Activated T-cell treated with anti-CD3 and anti-CD28 coated beads, Interleukin-2, amount 50 U/mL, for 24 hours (primary cell): ENCODE measurements around the gene BCL7A.
A peak's percentile ranks its signal among the peaks of the same experiment; 100 is the strongest.
"Not testable (repeated sequence)": the region's sequence is repeated elsewhere in the genome, so short reads cannot be mapped to it uniquely, and the experiment has no call there.

ENCODE experiments used
- DNase-seq: peaks from one replicate; pipeline ENCODE4 v3.0.0-alpha.2; 2020
- H3K27ac Mint-ChIP-seq: 2 replicates; pipeline ENCODE4 v1.8.0; 2020; ENCODE audit warnings: mild to moderate bottlenecking, mixed read lengths
- H3K27me3 Mint-ChIP-seq: 2 replicates; pipeline ENCODE4 v1.8.0; 2020; ENCODE audit warnings: mixed read lengths
- H3K36me3 Mint-ChIP-seq: 2 replicates; pipeline ENCODE4 v1.8.0; 2020; ENCODE audit warnings: low read depth, mixed read lengths
- H3K4me1 Mint-ChIP-seq: 2 replicates; pipeline ENCODE4 v1.8.0; 2020; ENCODE audit warnings: low read depth, mixed read lengths
- H3K4me3 Mint-ChIP-seq: 2 replicates; pipeline ENCODE4 v1.8.0; 2020; ENCODE audit warnings: mild to moderate bottlenecking, moderate library complexity, mixed read lengths
- H3K9me3 Mint-ChIP-seq: 2 replicates; pipeline ENCODE4 v1.8.0; 2020; ENCODE audit warnings: mixed read lengths

Gene BCL7A

DNA sequence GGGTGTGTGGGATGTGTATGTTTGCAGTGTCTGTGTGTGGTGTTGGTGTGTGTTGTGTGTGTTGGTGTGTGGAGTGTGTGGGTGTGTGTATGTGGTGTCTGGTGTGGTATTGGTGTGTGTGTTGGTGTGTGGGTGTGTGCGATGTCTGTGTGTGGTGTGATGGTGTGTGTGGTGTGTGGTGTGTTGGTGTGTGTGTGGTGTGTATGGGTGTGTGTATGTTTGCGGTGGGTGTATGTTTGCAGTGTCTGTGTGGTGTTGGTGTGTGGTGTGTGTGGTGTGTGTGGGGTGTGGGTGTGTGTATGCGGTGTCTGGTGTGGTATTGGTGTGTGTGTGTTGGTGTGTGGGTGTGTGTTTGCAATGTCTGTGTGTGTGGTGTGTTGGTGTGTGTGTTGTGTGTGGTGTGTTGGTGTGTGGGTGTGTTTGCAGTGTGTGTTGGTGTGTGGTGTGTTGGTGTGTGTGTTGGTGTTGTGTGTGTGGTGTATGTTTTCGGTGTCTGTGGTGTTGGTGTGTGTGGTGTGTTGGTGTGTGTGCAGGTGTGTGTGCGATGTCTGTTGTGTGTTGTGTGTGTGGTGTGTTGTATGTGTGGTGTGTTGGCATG is 72.6 kb downstream of the BCL7A start:
- Mint-ChIP-seq H3K9me3 (no peaks in the 10 kb centered on the region), H3K4me3 (no peak overlapping the region), H3K4me1 (peaks cover 39% of the 10 kb centered on the region)

GRCh38 chr12:122094735-122095631 is 73.3 kb downstream of the BCL7A start:
- H3K27ac Mint-ChIP-seq: no peak overlapping the region
- DNase-seq: no peak
- H3K27me3 Mint-ChIP-seq: no peaks in the 10 kb centered on the region
- H3K4me3 Mint-ChIP-seq: no peak overlapping the region
- peaks cover 39% of the 10 kb centered on the region for H3K4me1 Mint-ChIP-seq
- H3K9me3 Mint-ChIP-seq: no peaks in the 10 kb centered on the region
- peaks cover 11% of the 10 kb centered on the region for H3K36me3 Mint-ChIP-seq

More for the DNA sequence above, 72.6 kb downstream of the BCL7A start:
- no peaks in the 10 kb centered on the region for H3K27me3 Mint-ChIP-seq
- H3K36me3 Mint-ChIP-seq: peaks cover 19% of the 10 kb centered on the region
- no peak overlapping the region for H3K27ac Mint-ChIP-seq
- no peak for DNase-seq

- H3K27me3 Mint-ChIP-seq: no peaks in the 10 kb centered on the region
- H3K4me3 Mint-ChIP-seq: no peak overlapping the region
- H3K4me1 Mint-ChIP-seq: peaks cover 48% of the 10 kb centered on the region
- peak overlapping the region; percentile 53 for H3K27ac Mint-ChIP-seq
- H3K9me3 Mint-ChIP-seq: no peaks in the 10 kb centered on the region
- DNase-seq: no peak
- H3K36me3 Mint-ChIP-seq: peaks cover 5% of the 10 kb centered on the region
Measured at GRCh38 chr12:122096014-122096413, 74.3 kb downstream of the BCL7A start.

DNA sequence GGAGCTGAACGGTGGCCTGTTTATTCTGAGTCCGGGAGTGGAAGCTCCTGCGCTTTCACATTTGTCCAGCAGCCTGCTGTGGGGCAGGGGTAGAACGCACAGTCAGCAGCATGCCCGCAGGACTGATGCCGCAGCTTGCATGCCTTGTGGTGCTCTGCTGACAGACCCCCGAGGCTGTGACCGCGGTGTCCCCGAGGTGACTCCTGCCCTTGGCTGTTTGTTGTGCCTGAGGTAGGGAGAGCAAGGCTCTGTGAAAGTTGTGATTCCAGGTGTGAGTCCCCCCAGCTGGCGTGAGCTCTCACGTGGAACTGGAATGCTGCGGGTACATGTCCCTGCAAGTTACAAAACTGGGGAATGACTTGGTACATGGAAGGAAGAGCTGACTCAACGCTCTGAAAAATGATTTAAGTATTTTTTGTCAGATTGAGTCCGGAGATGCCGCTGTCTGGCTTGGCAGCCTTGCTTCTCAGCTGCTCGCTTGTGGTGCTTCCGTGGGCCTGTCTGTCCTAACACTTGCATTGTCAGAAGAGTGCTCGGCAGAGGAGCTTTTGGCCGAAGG is 75.0 kb downstream of the BCL7A start:
- no peak for DNase-seq
- H3K27me3 Mint-ChIP-seq: no peaks in the 10 kb centered on the region
- no peaks in the 10 kb centered on the region for H3K9me3 Mint-ChIP-seq
- H3K27ac Mint-ChIP-seq: peak overlapping the region; percentile 61
- H3K4me3 Mint-ChIP-seq: no peak overlapping the region
- peaks cover 1% of the 10 kb centered on the region for H3K36me3 Mint-ChIP-seq
- peaks cover 53% of the 10 kb centered on the region for H3K4me1 Mint-ChIP-seq

DNA sequence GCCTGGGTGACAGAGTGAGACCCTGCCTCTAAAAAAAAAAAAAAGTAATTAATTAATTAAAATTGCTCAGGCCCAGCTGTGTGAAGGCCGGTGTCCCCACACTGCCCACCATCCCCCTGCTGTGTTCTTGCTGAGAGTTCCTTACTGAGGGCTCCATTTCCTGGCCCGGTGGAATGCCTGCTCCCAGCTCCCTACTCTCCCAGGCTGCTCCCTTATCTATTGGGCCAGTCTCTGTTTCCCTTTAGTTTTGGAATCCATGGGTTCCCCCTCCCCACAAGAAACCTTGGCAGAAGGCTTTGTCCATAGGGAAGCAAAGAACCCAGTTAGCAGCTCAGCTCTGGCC is 75.9 kb downstream of the BCL7A start:
- Mint-ChIP-seq H3K4me3 (no peak overlapping the region), H3K27me3 (no peaks in the 10 kb centered on the region), H3K9me3 (no peaks in the 10 kb centered on the region), H3K36me3 (peaks cover 4% of the 10 kb centered on the region), H3K27ac (peak overlapping the region; percentile 78), H3K4me1 (peaks cover 62% of the 10 kb centered on the region)
- DNase-seq: no peak

DNA sequence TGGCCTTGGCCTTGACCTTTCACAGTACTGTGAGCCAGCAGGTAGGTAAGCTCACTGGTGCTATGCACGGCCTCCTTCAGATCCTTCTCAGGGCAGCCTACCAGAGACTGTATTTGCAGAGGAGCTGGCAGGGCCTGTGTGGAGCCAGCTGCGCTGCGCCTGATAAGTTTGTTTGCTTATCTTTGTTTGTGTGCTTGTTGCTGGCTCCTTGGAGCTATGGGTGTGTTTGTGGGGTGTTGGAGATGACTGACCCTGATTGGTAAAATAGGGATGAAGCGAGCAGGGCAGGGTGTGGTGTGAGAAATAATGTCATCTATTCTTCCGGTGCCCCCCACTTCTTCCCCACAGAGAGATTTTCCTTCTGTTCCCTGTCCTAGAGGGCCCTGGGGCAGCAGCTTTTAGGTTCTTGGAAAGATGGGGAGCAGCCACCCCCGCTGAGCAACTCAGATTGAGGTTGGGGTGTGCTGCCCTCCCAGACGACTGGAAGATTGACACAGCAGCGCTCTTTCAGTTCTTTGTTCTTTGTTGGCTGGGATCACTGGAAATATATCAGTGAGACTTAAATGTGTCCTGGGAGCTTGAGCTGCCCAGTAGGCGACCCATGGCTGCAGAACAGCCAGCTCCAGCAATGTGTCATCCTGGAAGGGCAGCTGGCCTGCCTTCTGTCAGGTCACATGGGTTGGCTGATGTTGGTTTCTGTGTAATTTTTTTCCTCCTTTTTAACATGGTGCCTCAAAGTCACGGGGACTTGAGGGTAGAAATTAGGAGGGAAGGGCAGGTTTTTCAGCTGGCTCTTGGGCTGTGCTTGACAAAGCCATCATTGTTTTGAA is 76.5 kb downstream of the BCL7A start:
- Mint-ChIP-seq H3K4me1 (peaks cover 65% of the 10 kb centered on the region), H3K36me3 (peaks cover 6% of the 10 kb centered on the region), H3K4me3 (no peak overlapping the region), H3K27me3 (no peaks in the 10 kb centered on the region), H3K27ac (peak overlapping the region; percentile 78), H3K9me3 (no peaks in the 10 kb centered on the region)
- DNase-seq: no peak

- DNase-seq: no peak
- Mint-ChIP-seq H3K27ac (peak overlapping the region; percentile 78), H3K4me1 (peaks cover 72% of the 10 kb centered on the region), H3K36me3 (peaks cover 6% of the 10 kb centered on the region), H3K27me3 (no peaks in the 10 kb centered on the region), H3K4me3 (no peak overlapping the region), H3K9me3 (no peaks in the 10 kb centered on the region)
Measured at GRCh38 chr12:122099280-122099749, 77.6 kb downstream of the BCL7A start.

DNA sequence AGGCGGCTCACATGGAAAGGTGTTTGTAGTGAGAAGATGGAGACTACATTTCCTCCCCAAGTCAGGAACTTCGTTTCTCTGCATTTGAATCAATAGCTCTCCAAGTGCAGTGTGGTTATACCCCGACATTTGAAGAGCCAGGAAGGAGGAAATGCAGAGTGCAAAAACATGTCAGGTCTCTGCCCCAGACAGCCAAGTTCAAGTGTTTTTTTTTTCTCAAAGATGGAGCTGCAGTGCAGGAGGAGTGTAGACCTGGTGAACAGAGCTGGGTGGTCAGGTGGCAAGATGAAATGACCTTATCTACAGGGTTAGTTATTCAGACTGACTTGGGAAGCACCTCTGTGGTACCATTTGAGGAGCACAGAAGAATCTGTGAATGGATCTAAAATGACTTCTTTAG is 78.2 kb downstream of the BCL7A start:
- Mint-ChIP-seq H3K27ac (peak overlapping the region; percentile 78), H3K4me1 (peaks cover 77% of the 10 kb centered on the region), H3K4me3 (peak overlapping the region; percentile 4), H3K9me3 (no peaks in the 10 kb centered on the region), H3K36me3 (peaks cover 6% of the 10 kb centered on the region), H3K27me3 (no peaks in the 10 kb centered on the region)
- no peak for DNase-seq

DNA sequence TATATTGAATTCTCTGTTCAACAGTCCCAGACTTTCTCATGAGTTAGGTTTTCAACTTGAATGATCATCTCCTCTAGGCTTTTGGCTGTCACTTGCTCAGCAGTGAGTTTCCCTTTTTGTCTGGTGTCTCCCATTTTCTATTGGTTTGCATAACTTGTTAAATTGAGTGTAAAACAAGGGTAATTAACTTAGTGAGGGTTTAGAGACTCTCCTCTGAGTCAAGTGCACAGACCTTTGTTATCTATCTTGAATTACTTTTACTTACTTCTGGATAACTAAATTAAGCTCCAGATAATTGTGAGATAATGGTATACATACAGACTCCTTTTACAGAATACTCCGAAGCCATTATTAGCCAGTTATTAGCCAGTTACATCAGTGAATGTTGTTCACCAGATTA is 78.9 kb downstream of the BCL7A start:
- Mint-ChIP-seq H3K36me3 (peaks cover 6% of the 10 kb centered on the region), H3K27ac (peak overlapping the region; percentile 62), H3K4me1 (peaks cover 84% of the 10 kb centered on the region), H3K4me3 (no peak overlapping the region), H3K9me3 (no peaks in the 10 kb centered on the region), H3K27me3 (no peaks in the 10 kb centered on the region)
- no peak for DNase-seq

DNA sequence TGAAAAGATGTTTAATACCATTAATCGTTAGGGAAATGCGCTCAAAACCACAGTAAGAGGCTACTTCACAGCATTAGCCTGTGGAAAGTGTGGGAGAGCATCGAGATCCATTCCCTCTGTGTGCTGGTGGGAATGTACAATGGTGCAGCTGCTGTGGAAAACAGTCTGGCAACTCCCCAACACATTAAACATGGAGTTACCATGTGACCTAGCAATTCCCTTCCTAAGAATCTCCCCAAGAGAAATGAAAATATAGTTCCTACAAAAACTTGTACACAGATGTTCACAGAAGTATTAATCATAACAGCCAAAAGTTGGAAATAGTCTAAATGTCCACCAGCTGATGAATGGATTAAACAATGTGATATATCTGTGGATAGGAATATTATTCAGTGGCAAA is 80.6 kb downstream of the BCL7A start:
- Mint-ChIP-seq H3K36me3 (peaks cover 9% of the 10 kb centered on the region), H3K4me1 (peaks cover 86% of the 10 kb centered on the region), H3K4me3 (no peak overlapping the region), H3K27me3 (no peaks in the 10 kb centered on the region), H3K27ac (no peak overlapping the region), H3K9me3 (no peaks in the 10 kb centered on the region)
- DNase-seq: no peak

- Mint-ChIP-seq H3K9me3 (no peaks in the 10 kb centered on the region), H3K36me3 (peaks cover 18% of the 10 kb centered on the region), H3K27me3 (no peaks in the 10 kb centered on the region), H3K4me3 (peak overlapping the region; percentile 61), H3K27ac (peak overlapping the region; percentile 90), H3K4me1 (peaks cover 86% of the 10 kb centered on the region)
- DNase-seq: no peak
Measured at GRCh38 chr12:122104844-122105243, 83.2 kb downstream of the BCL7A start.

- peak overlapping the region; percentile 90 for H3K27ac Mint-ChIP-seq
- not testable (repeated sequence) for DNase-seq, H3K27me3 Mint-ChIP-seq, H3K9me3 Mint-ChIP-seq
- H3K4me1 Mint-ChIP-seq: peaks cover 83% of the 10 kb centered on the region
- peaks cover 21% of the 10 kb centered on the region for H3K36me3 Mint-ChIP-seq
- H3K4me3 Mint-ChIP-seq: peak overlapping the region; percentile 11
Measured at GRCh38 chr12:122105496-122105895, 83.8 kb downstream of the BCL7A start.

GRCh38 chr12:122106843-122107242 is 85.2 kb downstream of the BCL7A start:
- Mint-ChIP-seq H3K4me1 (peaks cover 80% of the 10 kb centered on the region), H3K9me3 (no peaks in the 10 kb centered on the region), H3K4me3 (no peak overlapping the region), H3K36me3 (peaks cover 19% of the 10 kb centered on the region), H3K27ac (peak overlapping the region; percentile 97), H3K27me3 (no peaks in the 10 kb centered on the region)
- DNase-seq: no peak

DNA sequence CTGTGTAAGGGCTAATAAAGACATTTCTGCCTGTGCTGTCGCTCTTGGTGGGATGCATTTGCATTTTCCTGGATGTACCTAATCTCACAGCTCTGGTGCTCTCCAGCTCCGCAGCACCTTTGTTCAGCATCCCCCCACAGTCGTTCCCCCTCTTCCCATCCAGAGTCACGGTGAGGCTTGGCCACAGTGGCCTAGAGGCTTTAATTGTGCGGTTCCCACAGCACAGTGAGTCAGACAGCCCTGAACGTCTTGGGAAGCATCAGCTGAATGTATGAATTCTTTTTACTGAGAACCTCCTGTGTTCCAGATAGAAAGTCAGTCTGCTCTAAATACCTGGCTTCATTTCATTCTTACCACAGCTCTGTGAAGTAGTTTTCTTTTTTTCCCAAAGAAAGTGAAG is 85.6 kb downstream of the BCL7A start:
- no peak for DNase-seq
- Mint-ChIP-seq H3K9me3 (no peaks in the 10 kb centered on the region), H3K4me3 (no peak overlapping the region), H3K27ac (peak overlapping the region; percentile 97), H3K36me3 (peaks cover 18% of the 10 kb centered on the region), H3K4me1 (peaks cover 79% of the 10 kb centered on the region), H3K27me3 (no peaks in the 10 kb centered on the region)
